Right cardiac atrium (tissue), 5 donors: ENCODE results near the gene OR8D1. TPM values are rescaled to one million over a fixed set of nuclear protein-coding genes. Genes with fewer than 3 reads are reported as not detected.
"Not testable (repeated sequence)": the region's sequence is repeated elsewhere in the genome, so short reads cannot be mapped to it uniquely, and the experiment has no call there.

Experiments
- ATAC-seq, 2 donors: fragments of 200-7000 bp; cut with Tn5 transposase; one replicate each; pipeline versions ENCODE4 v1.8.0 to v1.9.1; 2020; ENCODE audit warnings: moderate library complexity in 2 of 2, mild to moderate bottlenecking in 1 of 2
- DNase-seq, 3 donors: peaks; one replicate each; pipeline ENCODE4 v3.0.0-alpha.2; 2020
- H3K27ac ChIP-seq: one replicate; pipeline ENCODE4 v1.5.1; 2013; ENCODE audit warnings: mild to moderate bottlenecking, low read length, control low read depth, moderate library complexity
- H3K27me3 ChIP-seq: one replicate; pipeline ENCODE4 v1.6.1; 2013; ENCODE audit not compliant: control insufficient read depth, insufficient read depth
- H3K4me1 ChIP-seq: one replicate; pipeline ENCODE4 v1.6.1; 2013; ENCODE audit warnings: low read length; ENCODE audit not compliant: control insufficient read depth, insufficient read depth
- H3K4me3 ChIP-seq: one replicate; pipeline ENCODE4 v1.5.1; 2013; ENCODE audit warnings: low read length, control low read depth
- H3K9me3 ChIP-seq: one replicate; pipeline ENCODE4 v1.6.1; 2013; ENCODE audit warnings: low read length; ENCODE audit not compliant: control insufficient read depth
- WGBS: extraction: QIAGEN DNeasy Blood & Tissue Kit; methylation state at CpG from one replicate; pipeline ENCODE4 v1.1.7; 2013; 5-methylcytosine and 5-hydroxymethylcytosine counted together
- intact Hi-C, 4 donors: fragments of 100-400 bp; cut with DNase I; formaldehyde crosslinking; loops; one replicate each; pipeline versions ENCODE4 v1.11.0 to v1.14.0; 2022 to 2023
- polyA plus RNA-seq: library from polyadenylated mRNA; stranded (reverse); fragments of 200-250 nt; gene quantifications from one replicate; pipeline ENCODE4 v1.2.3, GENCODE V29; 2013
- total RNA-seq, 4 donors: library from RNA; stranded (reverse); fragmentation: NEBNext Ultra II Directional; extraction: Animal tissue kit (Norgen Biotek cat#: 25700); gene quantifications; one replicate each; pipeline ENCODE4 v1.2.1, GENCODE V29; 2021
- donor health status: healthy with polysubstance abuse.
- donor health status: DM: no; HTN: yes; CAD: no.
- donor health status: DM: no; HTN: no; CAD: no.
- donor health status: DM: no; HTN: yes; CAD: no; lungs with severe emphysema.
- donor health status: DM: yes; HTN: yes; CAD: no.

Gene OR8D1
- total and polyA plus RNA-seq, 5 donors, result not detected

DNA sequence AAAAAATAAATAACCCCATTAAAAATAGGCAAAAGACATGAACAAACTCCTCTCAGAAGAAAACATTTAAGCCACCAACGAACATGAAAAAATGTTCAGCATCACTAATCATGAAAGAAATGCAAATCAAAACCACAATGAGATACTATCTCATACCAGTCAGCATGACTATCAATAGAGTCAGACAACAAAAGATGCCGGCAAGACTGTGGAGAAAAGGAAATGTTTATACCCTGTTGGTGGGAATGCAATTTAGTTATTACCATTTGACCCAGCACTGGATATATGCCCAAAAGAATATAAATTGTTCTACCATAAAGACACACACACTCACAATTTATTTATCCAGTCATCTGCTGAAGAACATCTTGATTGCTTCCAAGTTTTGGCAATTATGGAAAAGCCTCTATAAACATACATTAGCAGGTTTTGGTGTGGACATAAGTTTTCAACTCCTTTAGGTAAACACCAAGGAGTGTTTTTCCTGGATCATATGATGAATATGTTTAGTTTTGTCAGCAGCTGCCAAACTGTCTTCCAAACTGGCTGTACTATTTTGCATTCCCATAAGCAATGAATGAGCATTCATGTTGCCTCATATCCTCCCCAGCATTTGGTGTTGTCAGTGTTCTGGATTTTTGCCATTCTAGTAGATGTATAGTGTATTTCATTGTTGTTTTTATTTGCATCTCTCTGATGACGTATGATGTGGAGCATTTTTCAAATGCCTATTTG lies 28.0 kb downstream of the OR8D1 start:
- Histone ChIP-seq H3K27me3 (no peaks in the 10 kb centered on the region), H3K9me3 (no peaks in the 10 kb centered on the region), H3K4me3 (no peak overlapping the region), H3K4me1 (no peaks in the 10 kb centered on the region), H3K27ac (no peak overlapping the region)
- intact Hi-C loops, result loop anchor here in 1 of 4 donors (10.0 kb wide), 1 partner anchor 49 kb away; no protein-coding TSS in a partner anchor
- DNase-seq (no peak), ATAC-seq (no peak)
- WGBS, result 47% methylated on average over 3 of the region's 3 CpGs

- intact Hi-C loops, result no loop called here
- WGBS, result 90% methylated on average over 2 of the region's 2 CpGs
- no peak for ATAC-seq
Measured at GRCh38 chr11:124278261-124278660, 35.5 kb downstream of the OR8D1 start.

GRCh38 chr11:124277804-124278203 lies 35.9 kb downstream of the OR8D1 start:
- Histone ChIP-seq H3K9me3 (no peaks in the 10 kb centered on the region), H3K4me1 (no peaks in the 10 kb centered on the region), H3K4me3 (no peak overlapping the region), H3K27ac (no peak overlapping the region), H3K27me3 (no peaks in the 10 kb centered on the region)
- intact Hi-C loops, result no loop called here
- DNase-seq (no peak), ATAC-seq (no peak)
- 78% methylated on average over 3 of the region's 3 CpGs for WGBS

More at GRCh38 chr11:124278261-124278660, 35.5 kb downstream of the OR8D1 start:
- no peak for DNase-seq
- H3K4me3 ChIP-seq, result no peak overlapping the region
- no peaks in the 10 kb centered on the region for H3K9me3 ChIP-seq
- H3K27ac ChIP-seq, result no peak overlapping the region
- no peaks in the 10 kb centered on the region for H3K4me1 ChIP-seq
- no peaks in the 10 kb centered on the region for H3K27me3 ChIP-seq

DNA sequence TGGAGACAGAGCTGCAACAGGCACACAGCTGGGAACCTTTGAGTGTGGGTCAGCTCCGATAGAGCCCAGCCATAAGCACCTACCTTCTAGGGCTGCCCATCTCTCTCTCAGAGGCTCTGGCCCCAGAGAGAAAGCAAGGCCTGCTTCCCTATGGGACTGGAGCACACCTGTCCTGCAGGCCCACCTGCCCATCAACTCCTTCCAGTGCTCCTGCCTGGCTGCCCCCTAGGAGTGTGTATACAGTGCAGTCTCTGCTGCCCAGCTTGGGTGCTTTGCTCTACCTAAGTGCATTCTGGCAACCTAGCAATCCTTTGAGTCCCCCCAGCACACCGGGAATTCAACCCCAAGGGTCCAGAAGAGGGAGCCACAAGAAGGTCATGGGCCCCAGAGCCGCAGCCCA lies 36.5 kb downstream of the OR8D1 start:
- H3K27me3 ChIP-seq, result no peaks in the 10 kb centered on the region
- no peaks in the 10 kb centered on the region for H3K4me1 ChIP-seq
- 84% methylated on average over 3 of the region's 3 CpGs for WGBS
- H3K27ac ChIP-seq, result no peak overlapping the region
- DNase-seq (no peak), ATAC-seq (no peak)
- intact Hi-C loops, result no loop called here
- H3K9me3 ChIP-seq, result no peaks in the 10 kb centered on the region
- H3K4me3 ChIP-seq, result no peak overlapping the region

DNA sequence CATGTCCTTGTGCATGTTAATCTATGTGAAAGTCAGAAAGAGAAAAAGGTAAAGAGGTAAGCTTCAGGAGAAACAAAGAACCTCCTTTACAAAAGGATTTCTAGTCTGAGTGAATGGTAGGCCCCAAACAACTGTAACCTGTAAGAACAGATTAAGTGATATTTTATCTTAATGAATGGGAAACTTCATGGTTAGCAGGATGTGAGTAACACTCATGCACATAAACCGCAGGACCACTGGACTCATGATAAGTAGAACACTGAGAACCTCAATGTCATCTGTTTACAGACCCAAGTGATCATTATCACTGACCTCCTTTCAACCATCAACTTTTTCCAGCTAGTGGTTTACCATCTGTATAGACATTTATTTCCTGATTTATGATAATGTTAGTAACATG lies 37.7 kb downstream of the OR8D1 start:
- WGBS, result 45% methylated on average over 1 of the region's 1 CpG
- no peaks in the 10 kb centered on the region for H3K9me3 ChIP-seq
- no peaks in the 10 kb centered on the region for H3K4me1 ChIP-seq
- DNase-seq (no peak), ATAC-seq (no peak)
- H3K27me3 ChIP-seq, result no peaks in the 10 kb centered on the region
- intact Hi-C loops, result no loop called here
- no peak overlapping the region for H3K27ac ChIP-seq
- no peak overlapping the region for H3K4me3 ChIP-seq

DNA sequence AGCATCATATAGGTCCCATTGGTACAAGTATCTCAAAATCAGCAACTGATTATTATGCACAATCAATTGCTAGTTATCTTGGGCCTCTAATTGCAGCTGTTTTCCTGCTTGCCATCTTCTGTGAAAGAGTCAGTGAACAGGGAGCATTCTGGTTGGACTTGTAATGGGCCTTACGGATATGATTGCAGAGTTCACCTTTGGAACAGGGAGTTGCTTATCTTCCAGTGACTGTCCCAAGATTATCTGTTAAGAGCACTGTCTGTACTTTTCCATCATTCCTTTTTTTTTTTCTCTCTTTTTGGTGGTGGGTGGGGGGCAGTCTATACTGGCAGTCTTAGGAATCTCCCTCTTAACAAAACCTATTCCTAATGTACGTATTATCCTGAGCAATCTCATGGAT lies 39.7 kb downstream of the OR8D1 start:
- Histone ChIP-seq H3K27me3 (no peaks in the 10 kb centered on the region), H3K27ac (no peak overlapping the region), H3K9me3 (no peaks in the 10 kb centered on the region), H3K4me1 (no peaks in the 10 kb centered on the region), H3K4me3 (no peak overlapping the region)
- DNase-seq (no peak), ATAC-seq (no peak)
- intact Hi-C loops, result no loop called here
- 83% methylated on average over 2 of the region's 2 CpGs for WGBS

- WGBS, result 47% methylated on average over 7 of the region's 7 CpGs
- H3K27me3 ChIP-seq, intact Hi-C loops, DNase-seq, H3K27ac ChIP-seq, H3K4me3 ChIP-seq, H3K9me3 ChIP-seq, H3K4me1 ChIP-seq, ATAC-seq: not testable (repeated sequence)
Measured at GRCh38 chr11:124270886-124271285, 42.9 kb downstream of the OR8D1 start.

GRCh38 chr11:124265041-124265440 lies 48.7 kb downstream of the OR8D1 start:
- ATAC-seq, H3K27me3 ChIP-seq, DNase-seq, H3K9me3 ChIP-seq, H3K4me1 ChIP-seq, H3K4me3 ChIP-seq, intact Hi-C loops, H3K27ac ChIP-seq: not testable (repeated sequence)
- WGBS, result 71% methylated on average over 4 of the region's 4 CpGs

DNA sequence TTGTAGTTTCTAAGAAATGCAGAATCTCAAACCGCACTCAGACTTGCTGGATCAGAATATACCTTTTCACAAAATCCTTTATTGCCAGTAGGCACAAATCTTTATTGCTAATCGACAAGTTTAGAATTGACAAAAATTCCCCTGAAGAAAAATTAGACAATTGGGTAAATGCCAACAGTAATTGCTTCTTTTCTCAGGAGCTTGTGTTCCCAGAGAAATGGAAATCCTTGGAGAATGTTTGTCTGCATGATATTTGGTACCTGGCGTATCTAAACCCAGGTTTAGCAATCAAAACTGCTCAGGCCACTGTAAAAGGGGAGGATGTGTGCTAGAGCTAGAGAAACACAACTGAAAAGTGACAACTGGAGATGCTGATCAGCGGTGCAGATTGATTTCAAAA lies 57.7 kb downstream of the OR8D1 start, which contains the start of gene OR8G5:
OR8G5 (plus strand) TSS at position 301 of the 400 bp plus-strand sequence. CDS start 8,556 bp downstream, outside the sequence.
- Histone ChIP-seq H3K27me3 (no peaks in the 10 kb centered on the region), H3K4me3 (no peak within 1 kb of the TSS), H3K4me1 (no peaks in the 10 kb centered on the region), H3K9me3 (no peaks in the 10 kb centered on the region), H3K27ac (no peak within 1 kb of the TSS)
- DNase-seq (no peak), ATAC-seq (no peak)
- WGBS, result 58% methylated on average over 4 of the region's 4 CpGs
- intact Hi-C loops, result no loop called here

Other genes with a start within 250 kb of the OR8D1 start
- gene VWA5A, start 198.5 kb downstream of the OR8D1 start, total RNA-seq, result 1 to 10 TPM; 4.3 to 7.1 (median 6.2) TPM
- 3.1 TPM for gene VWA5A, start 198.5 kb downstream of the OR8D1 start, polyA plus RNA-seq
- not detected for gene OR10D3, start 130.6 kb downstream of the OR8D1 start, total RNA-seq
- gene OR10D3, start 130.6 kb downstream of the OR8D1 start, polyA plus RNA-seq, result not detected
- gene OR8G1, start 72.9 kb downstream of the OR8D1 start, total RNA-seq, result not detected
- not detected for gene OR8G1, start 72.9 kb downstream of the OR8D1 start, polyA plus RNA-seq
- gene OR8G5, start 57.6 kb downstream of the OR8D1 start, total RNA-seq, result not detected
- not detected for gene OR8G5, start 57.6 kb downstream of the OR8D1 start, polyA plus RNA-seq
- not detected for gene OR8D2, start 6.2 kb upstream of the OR8D1 start, total RNA-seq
- not detected for gene OR8D2, start 6.2 kb upstream of the OR8D1 start, polyA plus RNA-seq
- gene OR8B2, start 70.5 kb upstream of the OR8D1 start, total RNA-seq, result not detected
- gene OR8B2, start 70.5 kb upstream of the OR8D1 start, polyA plus RNA-seq, result not detected
- gene OR8B3, start 85.1 kb upstream of the OR8D1 start, total RNA-seq, result not detected
- not detected for gene OR8B3, start 85.1 kb upstream of the OR8D1 start, polyA plus RNA-seq
- not detected for gene OR8B4, start 110.9 kb upstream of the OR8D1 start, total RNA-seq
- gene OR8B4, start 110.9 kb upstream of the OR8D1 start, polyA plus RNA-seq, result not detected
- gene OR8B8, start 131.7 kb upstream of the OR8D1 start, total RNA-seq, result under 1 TPM in 2 of 4 donors, not detected in 2; 0.06 to 0.20 TPM
- not detected for gene OR8B8, start 131.7 kb upstream of the OR8D1 start, polyA plus RNA-seq
- gene OR8B12, start 229.7 kb upstream of the OR8D1 start, total RNA-seq, result not detected
- gene OR8B12, start 229.7 kb upstream of the OR8D1 start, polyA plus RNA-seq, result not detected